DOHH2 (cell line): ENCODE results near the gene ASAP2.

ENCODE experiments used
- EZH2phosphoT487 ChIP-seq: fragments of 200-600 bp; sonication (generic); IDR thresholded peaks from 2 replicates; pipeline ENCODE4 v1.6.1; 2017; ENCODE audit warnings: borderline replicate concordance, mild to moderate bottlenecking, antibody characterized with exemption, low read length, moderate library complexity, mixed read lengths
- TF ChIP-seq, protein P1 (sequence below): fragments of 200-600 bp; sonication (generic); IDR thresholded peaks from one replicate; pipeline ENCODE4 v1.5.1; 2014; ENCODE audit warnings: antibody characterized with exemption, mild to moderate bottlenecking, low read depth, low read length; ENCODE audit not compliant: poor library complexity, severe bottlenecking

DNA sequence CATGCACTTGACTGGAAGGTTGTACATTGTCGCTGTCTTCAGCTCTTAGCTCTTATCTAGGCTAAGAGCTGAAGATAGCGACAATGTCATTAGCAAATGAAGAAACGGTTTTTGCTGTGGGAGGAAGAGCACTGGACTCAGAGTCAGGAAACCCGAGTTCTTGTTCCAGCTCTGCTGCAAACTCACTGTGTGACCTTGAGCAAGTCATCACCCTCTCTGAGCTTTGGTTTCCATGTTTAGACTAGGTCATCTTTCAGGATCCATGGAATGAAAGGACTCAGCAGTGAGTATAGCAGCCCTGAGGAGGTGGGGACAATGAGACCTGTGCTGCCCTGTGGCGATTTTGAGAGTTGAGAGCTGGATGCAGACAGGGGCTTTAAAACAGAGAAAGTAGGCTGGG is 85.3 kb downstream of the ASAP2 start:
- TF ChIP-seq, protein P1, sequence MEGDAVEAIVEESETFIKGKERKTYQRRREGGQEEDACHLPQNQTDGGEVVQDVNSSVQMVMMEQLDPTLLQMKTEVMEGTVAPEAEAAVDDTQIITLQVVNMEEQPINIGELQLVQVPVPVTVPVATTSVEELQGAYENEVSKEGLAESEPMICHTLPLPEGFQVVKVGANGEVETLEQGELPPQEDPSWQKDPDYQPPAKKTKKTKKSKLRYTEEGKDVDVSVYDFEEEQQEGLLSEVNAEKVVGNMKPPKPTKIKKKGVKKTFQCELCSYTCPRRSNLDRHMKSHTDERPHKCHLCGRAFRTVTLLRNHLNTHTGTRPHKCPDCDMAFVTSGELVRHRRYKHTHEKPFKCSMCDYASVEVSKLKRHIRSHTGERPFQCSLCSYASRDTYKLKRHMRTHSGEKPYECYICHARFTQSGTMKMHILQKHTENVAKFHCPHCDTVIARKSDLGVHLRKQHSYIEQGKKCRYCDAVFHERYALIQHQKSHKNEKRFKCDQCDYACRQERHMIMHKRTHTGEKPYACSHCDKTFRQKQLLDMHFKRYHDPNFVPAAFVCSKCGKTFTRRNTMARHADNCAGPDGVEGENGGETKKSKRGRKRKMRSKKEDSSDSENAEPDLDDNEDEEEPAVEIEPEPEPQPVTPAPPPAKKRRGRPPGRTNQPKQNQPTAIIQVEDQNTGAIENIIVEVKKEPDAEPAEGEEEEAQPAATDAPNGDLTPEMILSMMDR, result no peak
- TF ChIP-seq EZH2phosphoT487, result no peak
